Loucy (cell line): ENCODE results near the gene ZDHHC18.

ENCODE experiments used
- H2AFZ ChIP-seq: fragments of 200-600 bp; sonication (generic); 2 replicates; pipeline ENCODE4 v1.6.0; 2016; ENCODE audit warnings: antibody characterized with exemption, mild to moderate bottlenecking, low read length, moderate library complexity
- H3F3A ChIP-seq: fragments of 200-600 bp; 2 replicates; pipeline ENCODE4 v1.6.0; 2016; ENCODE audit warnings: antibody characterized with exemption, low read depth, mild to moderate bottlenecking
- H3K27me3 ChIP-seq: fragments of 200-600 bp; sonication (generic); 2 replicates; pipeline ENCODE4 v1.6.1; 2014; ENCODE audit warnings: low read length, mild to moderate bottlenecking; ENCODE audit not compliant: insufficient read depth, poor library complexity, severe bottlenecking
- H3K36me3 ChIP-seq: fragments of 200-600 bp; sonication (generic); 2 replicates; pipeline ENCODE4 v1.6.1; 2016; ENCODE audit warnings: low read length; ENCODE audit not compliant: insufficient read depth
- H3K4me1 ChIP-seq: fragments of 200-600 bp; sonication (generic); 2 replicates; pipeline ENCODE4 v1.5.1; 2014; ENCODE audit warnings: low read length, mild to moderate bottlenecking; ENCODE audit not compliant: insufficient read depth, poor library complexity, severe bottlenecking
- H3K4me2 ChIP-seq: fragments of 200-600 bp; sonication (generic); 2 replicates; pipeline ENCODE4 v1.6.0; 2014; ENCODE audit warnings: antibody characterized with exemption, low read length, low read depth, mild to moderate bottlenecking; ENCODE audit not compliant: poor library complexity, severe bottlenecking
- H3K4me3 ChIP-seq: fragments of 200-600 bp; sonication (generic); 2 replicates; pipeline ENCODE4 v1.5.1; 2014; ENCODE audit warnings: low read length, mild to moderate bottlenecking, mixed read lengths; ENCODE audit not compliant: poor library complexity, severe bottlenecking
- H3K79me2 ChIP-seq: fragments of 200-600 bp; sonication (generic); 2 replicates; pipeline ENCODE4 v1.6.1; 2014; ENCODE audit warnings: low read length; ENCODE audit not compliant: insufficient read depth
- H3K9ac ChIP-seq: fragments of 200-600 bp; sonication (generic); 2 replicates; pipeline ENCODE4 v1.6.0; 2014; ENCODE audit warnings: mild to moderate bottlenecking, low read depth, low read length, moderate library complexity; ENCODE audit not compliant: poor library complexity, severe bottlenecking
- H3K9me2 ChIP-seq: fragments of 200-600 bp; sonication (generic); replicated peaks from 2 replicates; pipeline ENCODE4 v1.6.1; 2016; ENCODE audit warnings: low read depth, low read length, mixed read lengths
- H3K9me3 ChIP-seq: fragments of 200-600 bp; sonication (generic); 2 replicates; pipeline ENCODE4 v1.6.1; 2014; ENCODE audit warnings: mild to moderate bottlenecking, antibody characterized with exemption, low read length, low read depth; ENCODE audit not compliant: insufficient read depth
- H4K20me1 ChIP-seq: fragments of 200-600 bp; sonication (generic); 2 replicates; pipeline ENCODE4 v1.6.0; 2014; ENCODE audit warnings: antibody characterized with exemption, low read length, mild to moderate bottlenecking; ENCODE audit not compliant: insufficient read depth, poor library complexity, severe bottlenecking
- EZH2phosphoT487 ChIP-seq: fragments of 200-600 bp; IDR thresholded peaks from 2 replicates; pipeline ENCODE4 v1.6.1; 2018; ENCODE audit warnings: antibody characterized with exemption, mild to moderate bottlenecking, moderate library complexity, borderline replicate concordance
- TF ChIP-seq, protein P1 (sequence below): fragments of 200-600 bp; sonication (generic); conservative IDR thresholded peaks from 2 replicates; pipeline ENCODE4 v1.5.1; 2014; ENCODE audit warnings: mild to moderate bottlenecking, antibody characterized with exemption, low read length

ZDHHC18 gene

DNA sequence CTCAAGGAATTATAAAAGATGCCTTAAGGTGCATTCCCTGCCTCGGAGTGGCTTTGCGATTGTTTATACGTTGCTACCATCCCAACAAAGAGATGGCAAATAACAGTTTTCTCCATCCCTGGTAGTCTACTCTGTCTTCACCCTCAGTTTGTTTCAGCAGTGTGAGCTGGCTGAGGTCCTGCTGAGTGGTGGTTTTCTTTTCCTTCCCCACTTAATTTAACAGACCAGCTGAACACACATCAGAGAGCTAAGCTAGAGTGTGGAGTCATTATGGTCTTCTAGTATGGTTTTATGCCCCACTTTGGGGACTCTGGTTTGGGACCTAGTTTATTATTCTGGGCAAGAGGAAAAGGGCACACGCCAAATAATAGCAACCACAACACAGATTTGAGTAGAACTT lies 36.6 kb upstream of the ZDHHC18 start:
- TF ChIP-seq EZH2phosphoT487, result no peak
- TF ChIP-seq, protein P1, sequence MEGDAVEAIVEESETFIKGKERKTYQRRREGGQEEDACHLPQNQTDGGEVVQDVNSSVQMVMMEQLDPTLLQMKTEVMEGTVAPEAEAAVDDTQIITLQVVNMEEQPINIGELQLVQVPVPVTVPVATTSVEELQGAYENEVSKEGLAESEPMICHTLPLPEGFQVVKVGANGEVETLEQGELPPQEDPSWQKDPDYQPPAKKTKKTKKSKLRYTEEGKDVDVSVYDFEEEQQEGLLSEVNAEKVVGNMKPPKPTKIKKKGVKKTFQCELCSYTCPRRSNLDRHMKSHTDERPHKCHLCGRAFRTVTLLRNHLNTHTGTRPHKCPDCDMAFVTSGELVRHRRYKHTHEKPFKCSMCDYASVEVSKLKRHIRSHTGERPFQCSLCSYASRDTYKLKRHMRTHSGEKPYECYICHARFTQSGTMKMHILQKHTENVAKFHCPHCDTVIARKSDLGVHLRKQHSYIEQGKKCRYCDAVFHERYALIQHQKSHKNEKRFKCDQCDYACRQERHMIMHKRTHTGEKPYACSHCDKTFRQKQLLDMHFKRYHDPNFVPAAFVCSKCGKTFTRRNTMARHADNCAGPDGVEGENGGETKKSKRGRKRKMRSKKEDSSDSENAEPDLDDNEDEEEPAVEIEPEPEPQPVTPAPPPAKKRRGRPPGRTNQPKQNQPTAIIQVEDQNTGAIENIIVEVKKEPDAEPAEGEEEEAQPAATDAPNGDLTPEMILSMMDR, result no peak
- Histone ChIP-seq H3F3A (peaks cover 14% of the 10 kb centered on the region), H2AFZ (no peak overlapping the region), H3K9ac (peak overlapping the region; percentile 99), H4K20me1 (peaks cover 4% of the 10 kb centered on the region), H3K9me3 (no peaks in the 10 kb centered on the region), H3K4me1 (peaks cover 60% of the 10 kb centered on the region), H3K4me2 (peak overlapping the region; percentile 99), H3K79me2 (peaks cover 34% of the 10 kb centered on the region), H3K36me3 (peaks cover 6% of the 10 kb centered on the region; the same call in 1 of the 2 replicates), H3K9me2 (no peaks in the 10 kb centered on the region), H3K4me3 (peak overlapping the region; percentile 81), H3K27me3 (no peaks in the 10 kb centered on the region)

DNA sequence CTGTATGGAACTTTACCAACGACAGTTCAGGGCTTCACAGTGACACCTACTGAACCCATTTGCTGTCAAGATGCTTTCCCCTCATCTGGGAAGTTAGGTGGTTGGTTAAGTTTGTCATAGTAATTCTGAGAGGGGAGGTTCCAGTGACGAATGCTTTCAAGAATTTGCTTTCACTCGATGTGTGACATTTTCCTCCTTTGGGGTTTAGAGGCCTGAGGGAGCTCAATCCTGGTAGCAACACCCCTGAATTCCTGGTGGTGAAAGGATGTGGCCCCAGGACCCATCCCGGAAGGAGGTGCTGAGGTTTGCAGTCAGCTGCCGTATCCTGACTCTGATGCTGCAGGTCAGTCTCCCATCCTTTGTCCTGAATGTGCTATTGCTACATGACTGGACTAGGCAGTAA lies 35.9 kb upstream of the ZDHHC18 start:
- TF ChIP-seq, protein P1, result no peak
- TF ChIP-seq EZH2phosphoT487, result no peak
- Histone ChIP-seq H3K4me1 (peaks cover 53% of the 10 kb centered on the region), H3K9me3 (no peaks in the 10 kb centered on the region), H3K36me3 (peaks cover 6% of the 10 kb centered on the region; the same call in 1 of the 2 replicates), H3K27me3 (no peaks in the 10 kb centered on the region), H3K9me2 (no peaks in the 10 kb centered on the region), H3K79me2 (peaks cover 34% of the 10 kb centered on the region), H4K20me1 (peaks cover 4% of the 10 kb centered on the region), H3F3A (peaks cover 14% of the 10 kb centered on the region), H3K4me3 (peak overlapping the region; percentile 4), H3K4me2 (peak overlapping the region; percentile 99), H3K9ac (peak overlapping the region; percentile 99), H2AFZ (no peak overlapping the region)

DNA sequence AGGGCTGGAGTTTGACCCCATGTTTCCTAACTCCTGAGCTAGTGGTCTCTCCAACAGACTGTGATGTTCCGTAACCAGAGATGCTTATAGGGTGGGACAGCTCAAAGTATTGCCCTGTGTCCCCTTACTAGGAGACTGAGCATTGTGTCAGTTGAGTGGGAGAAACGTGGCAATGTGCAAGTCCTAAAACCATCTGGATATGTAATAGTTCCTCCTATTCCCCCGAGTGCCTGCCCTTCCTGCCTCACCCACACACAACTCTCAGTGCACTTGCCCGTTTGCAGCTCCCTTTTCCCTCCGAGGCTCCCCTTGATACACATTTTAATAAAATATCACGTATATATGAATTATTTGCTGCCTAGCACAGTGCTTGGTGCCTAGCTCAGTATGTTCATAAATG lies 35.3 kb upstream of the ZDHHC18 start:
- H3F3A ChIP-seq, result peaks cover 14% of the 10 kb centered on the region
- H4K20me1 ChIP-seq, result peaks cover 4% of the 10 kb centered on the region
- no peak overlapping the region for H3K9ac ChIP-seq
- peak overlapping the region; percentile 99 for H3K4me2 ChIP-seq
- TF ChIP-seq, protein P1, result no peak
- TF ChIP-seq EZH2phosphoT487, result no peak
- no peak overlapping the region for H2AFZ ChIP-seq
- H3K79me2 ChIP-seq, result peaks cover 34% of the 10 kb centered on the region
- H3K4me3 ChIP-seq, result no peak overlapping the region
- no peaks in the 10 kb centered on the region for H3K27me3 ChIP-seq
- peaks cover 48% of the 10 kb centered on the region for H3K4me1 ChIP-seq
- peaks cover 6% of the 10 kb centered on the region; the same call in 1 of the 2 replicates for H3K36me3 ChIP-seq
- H3K9me2 ChIP-seq, result no peaks in the 10 kb centered on the region
- H3K9me3 ChIP-seq, result no peaks in the 10 kb centered on the region
